Embryonic facial prominence (tissue), 1 donor: ENCODE data around the gene NALCN.

Experiments used
- DNase-seq: peaks from one replicate; pipeline ENCODE4 v3.0.0-alpha.2; 2016; ENCODE audit errors: extremely low spot score

NALCN gene

GRCh38 chr13:101025925-101026324 lies 390.4 kb downstream of the NALCN start:
- no peak for DNase-seq

- no peak for DNase-seq
Measured at GRCh38 chr13:101025519-101025918, 390.8 kb downstream of the NALCN start.

GRCh38 chr13:101019126-101019525 lies 397.2 kb downstream of the NALCN start:
- DNase-seq: no peak

- no peak for DNase-seq
Measured at GRCh38 chr13:101018720-101019119, 397.6 kb downstream of the NALCN start.

- DNase-seq: no peak
Measured at GRCh38 chr13:101017123-101017872, 399.0 kb downstream of the NALCN start.

- no peak for DNase-seq
Measured at GRCh38 chr13:101016475-101016874, 399.8 kb downstream of the NALCN start.

GRCh38 chr13:101013245-101013644 lies 403.1 kb downstream of the NALCN start:
- DNase-seq: no peak

GRCh38 chr13:101010100-101010499 lies 406.2 kb downstream of the NALCN start:
- no peak for DNase-seq

- no peak for DNase-seq
Measured at GRCh38 chr13:101007245-101007644, 409.1 kb downstream of the NALCN start.
